HEK293 (cell line): ENCODE data around the gene CFAP97.

Experiments
- EGR2 ChIP-seq: fragments of 450-650 bp; formaldehyde crosslinking; IDR thresholded peaks from 2 replicates; pipeline ENCODE4 v1.5.1; 2016; ENCODE audit warnings: low read depth, missing biosample characterization, missing genetic modification characterization
- HOXD13 ChIP-seq: sonication (generic); formaldehyde crosslinking; IDR thresholded peaks from 2 replicates; pipeline ENCODE4 v1.8.0; 2022; ENCODE audit warnings: missing genetic modification reagents, borderline replicate concordance
- KLF7 ChIP-seq: fragments of 450-650 bp; formaldehyde crosslinking; IDR thresholded peaks from 2 replicates; pipeline ENCODE4 v1.5.1; 2016; ENCODE audit warnings: missing biosample characterization, missing genetic modification characterization, borderline replicate concordance
- PATZ1 ChIP-seq: fragments of 450-650 bp; formaldehyde crosslinking; IDR thresholded peaks from 2 replicates; pipeline ENCODE4 v1.5.1; 2016; ENCODE audit warnings: missing biosample characterization, missing genetic modification characterization
- SCRT2 ChIP-seq: fragments of 450-650 bp; formaldehyde crosslinking; IDR thresholded peaks from 2 replicates; pipeline ENCODE4 v1.5.1; 2016; ENCODE audit warnings: missing biosample characterization, missing genetic modification characterization
- YY1 ChIP-seq: fragments of 450-650 bp; formaldehyde crosslinking; IDR thresholded peaks from 2 replicates; pipeline ENCODE4 v1.5.1; 2018; ENCODE audit warnings: missing biosample characterization, missing genetic modification characterization
- ZBTB11 ChIP-seq: fragments of 450-650 bp; formaldehyde crosslinking; conservative IDR thresholded peaks from 2 replicates; pipeline ENCODE4 v1.5.1; 2016; ENCODE audit warnings: low read depth, missing biosample characterization, missing genetic modification characterization
- ZBTB20 ChIP-seq: fragments of 450-650 bp; formaldehyde crosslinking; IDR thresholded peaks from 2 replicates; pipeline ENCODE4 v1.5.1; 2016; ENCODE audit warnings: missing biosample characterization, missing genetic modification characterization
- ZBTB26 ChIP-seq: fragments of 450-650 bp; formaldehyde crosslinking; optimal IDR thresholded peaks from 2 replicates; pipeline ENCODE3; 2016; ENCODE audit warnings: missing biosample characterization, mild to moderate bottlenecking, missing genetic modification characterization
- ZFP41 ChIP-seq: fragments of 450-650 bp; formaldehyde crosslinking; IDR thresholded peaks from 2 replicates; pipeline ENCODE4 v1.5.1; 2016; ENCODE audit warnings: missing biosample characterization, missing genetic modification characterization, borderline replicate concordance
- ZNF121 ChIP-seq: fragments of 450-650 bp; formaldehyde crosslinking; IDR thresholded peaks from 2 replicates; pipeline ENCODE4 v1.5.1; 2016; ENCODE audit warnings: missing biosample characterization, missing genetic modification characterization
- ZNF18 ChIP-seq: fragments of 450-650 bp; formaldehyde crosslinking; IDR thresholded peaks from 2 replicates; pipeline ENCODE4 v1.5.1; 2016; ENCODE audit warnings: missing biosample characterization, missing genetic modification characterization
- ZNF266 ChIP-seq: fragments of 450-650 bp; formaldehyde crosslinking; IDR thresholded peaks from 2 replicates; pipeline ENCODE4 v1.5.1; 2016; ENCODE audit warnings: missing biosample characterization, missing genetic modification characterization, low read depth
- ZNF274 ChIP-seq, 2 experiments: fragments of 200-500 bp in 1 of 2; fragments of 450-650 bp in 1 of 2; sonication (Bioruptor generic) in 1 of 2; formaldehyde crosslinking in 1 of 2; IDR thresholded peaks; 2 replicates each; pipeline versions ENCODE4 v1.5.1 to v1.6.1; 2014 to 2016; ENCODE audit warnings: borderline replicate concordance in 1 of 2, inconsistent platforms in 1 of 2, low read length in 1 of 2, missing biosample characterization in 1 of 2, missing genetic modification characterization in 1 of 2
- ZNF280C ChIP-seq: fragments of 450-650 bp; formaldehyde crosslinking; IDR thresholded peaks from 2 replicates; pipeline ENCODE4 v1.5.1; 2016; ENCODE audit warnings: missing biosample characterization, missing genetic modification characterization
- ZNF433 ChIP-seq: fragments of 450-650 bp; formaldehyde crosslinking; IDR thresholded peaks from 2 replicates; pipeline ENCODE4 v1.5.1; 2016; ENCODE audit warnings: missing biosample characterization, missing genetic modification characterization, low read depth
- ZNF449 ChIP-seq: fragments of 450-650 bp; formaldehyde crosslinking; IDR thresholded peaks from 2 replicates; pipeline ENCODE4 v1.5.1; 2017; ENCODE audit warnings: missing biosample characterization, mild to moderate bottlenecking, missing genetic modification characterization, moderate library complexity
- ZNF473 ChIP-seq: fragments of 450-650 bp; formaldehyde crosslinking; IDR thresholded peaks from 2 replicates; pipeline ENCODE4 v1.5.1; 2017; ENCODE audit warnings: missing biosample characterization, missing genetic modification characterization
- ZNF510 ChIP-seq: fragments of 450-650 bp; formaldehyde crosslinking; IDR thresholded peaks from 2 replicates; pipeline ENCODE4 v1.5.1; 2018; ENCODE audit warnings: mild to moderate bottlenecking, missing genetic modification characterization, missing biosample characterization; ENCODE audit not compliant: insufficient replicate concordance
- ZNF549 ChIP-seq: fragments of 450-650 bp; IDR thresholded peaks from 2 replicates; pipeline ENCODE4 v1.5.1; 2018; ENCODE audit warnings: missing biosample characterization, missing genetic modification characterization, mild to moderate bottlenecking, inconsistent platforms, moderate library complexity
- ZNF555 ChIP-seq: fragments of 450-650 bp; formaldehyde crosslinking; conservative IDR thresholded peaks from 2 replicates; pipeline ENCODE4 v1.5.1; 2017; ENCODE audit warnings: missing biosample characterization, mild to moderate bottlenecking, missing genetic modification characterization, inconsistent platforms
- ZNF560 ChIP-seq: fragments of 450-650 bp; formaldehyde crosslinking; IDR thresholded peaks from 2 replicates; pipeline ENCODE4 v1.5.1; 2017; ENCODE audit warnings: missing biosample characterization, missing genetic modification characterization, borderline replicate concordance
- ZNF654 ChIP-seq: fragments of 450-650 bp; formaldehyde crosslinking; IDR thresholded peaks from 2 replicates; pipeline ENCODE4 v1.5.1; 2016; ENCODE audit warnings: low read depth, missing biosample characterization, missing genetic modification characterization
- ZNF704 ChIP-seq: fragments of 450-650 bp; formaldehyde crosslinking; IDR thresholded peaks from 2 replicates; pipeline ENCODE4 v1.5.1; 2016; ENCODE audit warnings: missing biosample characterization, missing genetic modification characterization
- ZNF791 ChIP-seq: fragments of 450-650 bp; formaldehyde crosslinking; IDR thresholded peaks from 2 replicates; pipeline ENCODE4 v1.5.1; 2016; ENCODE audit warnings: missing biosample characterization, missing genetic modification characterization

The CFAP97 gene

GRCh38 chr4:185142912-185143600 is 60.7 kb downstream of the CFAP97 start, which contains the start of gene SLC25A4 (continued):
- TF ChIP-seq ZBTB11 (tag by site-specific recombination) (0 out of 2 replicates have a peak, but pooled peaks have one; percentile 26), ZNF266 (tag by site-specific recombination) (no peak), SCRT2 (tag by site-specific recombination) (no peak), ZBTB26 (tag by site-specific recombination) (peak; percentile 80), ZNF549 (tag by site-specific recombination) (no peak), EGR2 (tag by site-specific recombination) (no peak), ZNF449 (0 out of 2 replicates have a peak, but pooled peaks have one; percentile 49), PATZ1 (tag by site-specific recombination) (peak; percentile 86), ZNF510 (tag by site-specific recombination) (no peak), YY1 (tag by site-specific recombination) (no peak), ZNF280C (tag by site-specific recombination) (no peak), ZNF121 (no peak), ZNF704 (tag by site-specific recombination) (no peak), ZFP41 (tag by site-specific recombination) (no peak), ZNF555 (tag by site-specific recombination) (no peak), ZNF18 (tag by site-specific recombination) (no peak), ZNF791 (tag by site-specific recombination) (no peak), ZBTB20 (tag by site-specific recombination) (peak; percentile 50; the same call in 1 of the 2 replicates), ZNF560 (tag by site-specific recombination) (no peak), KLF7 (no peak), ZNF274 (IDR thresholded peaks at IDR 0.05; ENCODE audit: low read length) (no peak), ZNF274 (tag by site-specific recombination; IDR thresholded peaks at IDR 0.05; ENCODE audit: borderline replicate concordance) (no peak), ZNF473 (no peak), HOXD13 (CRISPR knock-in tag) (no peak), ZNF433 (tag by site-specific recombination) (no peak), ZNF654 (no peak)
